OCI-LY3 (cell line): Measurements from ENCODE around the gene POTEF.
"Not testable (repeated sequence)": the region's sequence is repeated elsewhere in the genome, so short reads cannot be mapped to it uniquely, and the experiment has no call there.

Experiments used
- H2AFZ ChIP-seq: fragments of 200-600, 300-600 bp; shearing (Covaris generic); 2 replicates; pipeline ENCODE4 v1.6.0; 2014; ENCODE audit warnings: antibody characterized with exemption, low read depth, low read length
- H3K27ac ChIP-seq: fragments of 200-600, 300-600 bp; sonication (generic); 2 replicates; pipeline ENCODE4 v1.5.1; 2014; ENCODE audit warnings: mild to moderate bottlenecking, low read length, moderate library complexity, mixed read lengths
- H3K27me3 ChIP-seq: fragments of 200-600, 300-600 bp; sonication (generic); 2 replicates; pipeline ENCODE4 v1.6.1; 2014; ENCODE audit warnings: low read depth, low read length, mixed read lengths
- H3K36me3 ChIP-seq: fragments of 200-600, 300-600 bp; sonication (generic); replicated peaks from 2 replicates; pipeline ENCODE3; 2014; ENCODE audit warnings: low read depth, low read length, mixed read lengths
- H3K4me1 ChIP-seq: fragments of 300-600, 200-600 bp; sonication (generic); 2 replicates; pipeline ENCODE4 v1.6.1; 2014; ENCODE audit warnings: low read length, mixed read lengths
- H3K4me2 ChIP-seq: fragments of 200-600, 300-600 bp; sonication (generic); 2 replicates; pipeline ENCODE4 v1.6.1; 2014; ENCODE audit warnings: low read length, mixed read lengths
- H3K4me3 ChIP-seq: fragments of 300-600, 200-600 bp; sonication (generic); 2 replicates; pipeline ENCODE4 v1.5.1; 2014; ENCODE audit warnings: antibody characterized with exemption, mild to moderate bottlenecking, low read length, moderate library complexity
- H3K79me2 ChIP-seq: fragments of 300-600, 200-600 bp; shearing (Covaris generic); 2 replicates; pipeline ENCODE4 v1.6.1; 2014; ENCODE audit warnings: mild to moderate bottlenecking, low read length, mixed read lengths
- H3K9ac ChIP-seq: fragments of 300-600, 200-600 bp; shearing (Covaris generic); 2 replicates; pipeline ENCODE4 v1.6.0; 2014; ENCODE audit warnings: mild to moderate bottlenecking, low read length, moderate library complexity
- H3K9me3 ChIP-seq: fragments of 200-600, 300-600 bp; shearing (Covaris generic); 2 replicates; pipeline ENCODE4 v1.6.1; 2014; ENCODE audit warnings: low read length, mixed read lengths; ENCODE audit not compliant: insufficient read depth
- H4K20me1 ChIP-seq: fragments of 200-600, 300-600 bp; sonication (generic); 2 replicates; pipeline ENCODE4 v1.6.1; 2016; ENCODE audit warnings: low read length, mixed read lengths; ENCODE audit not compliant: insufficient read depth

POTEF gene

GRCh38 chr2:130053217-130053911 lies 75.7 kb downstream of the POTEF start:
- not testable (repeated sequence) for H2AFZ ChIP-seq, H4K20me1 ChIP-seq, H3K4me3 ChIP-seq, H3K27me3 ChIP-seq, H3K9me3 ChIP-seq, H3K4me1 ChIP-seq, H3K36me3 ChIP-seq, H3K79me2 ChIP-seq, H3K4me2 ChIP-seq, H3K27ac ChIP-seq, H3K9ac ChIP-seq

- not testable (repeated sequence) for H4K20me1 ChIP-seq, H3K4me1 ChIP-seq, H3K4me2 ChIP-seq, H3K4me3 ChIP-seq, H3K9me3 ChIP-seq, H3K9ac ChIP-seq, H2AFZ ChIP-seq, H3K79me2 ChIP-seq, H3K27ac ChIP-seq, H3K36me3 ChIP-seq, H3K27me3 ChIP-seq
Observed at GRCh38 chr2:130052376-130052775, 76.6 kb downstream of the POTEF start.

GRCh38 chr2:130048422-130048821 lies 80.6 kb downstream of the POTEF start:
- H3K4me2 ChIP-seq, H3K79me2 ChIP-seq, H3K36me3 ChIP-seq, H3K4me3 ChIP-seq, H3K27me3 ChIP-seq, H3K27ac ChIP-seq, H2AFZ ChIP-seq, H3K9ac ChIP-seq, H4K20me1 ChIP-seq, H3K4me1 ChIP-seq, H3K9me3 ChIP-seq: not testable (repeated sequence)

- not testable (repeated sequence) for H3K27ac ChIP-seq, H3K79me2 ChIP-seq, H4K20me1 ChIP-seq, H3K27me3 ChIP-seq, H2AFZ ChIP-seq, H3K4me2 ChIP-seq, H3K9me3 ChIP-seq, H3K4me1 ChIP-seq, H3K4me3 ChIP-seq, H3K36me3 ChIP-seq, H3K9ac ChIP-seq
Observed at GRCh38 chr2:130038265-130038603, 90.8 kb downstream of the POTEF start.

GRCh38 chr2:130025931-130026330 lies 103.1 kb downstream of the POTEF start:
- not testable (repeated sequence) for H3K4me2 ChIP-seq, H3K79me2 ChIP-seq, H3K36me3 ChIP-seq, H3K9me3 ChIP-seq, H3K9ac ChIP-seq, H3K4me3 ChIP-seq, H2AFZ ChIP-seq, H3K27me3 ChIP-seq, H4K20me1 ChIP-seq, H3K27ac ChIP-seq, H3K4me1 ChIP-seq
